ENCODE results near the gene CADPS.

GRCh38 chr3:62885136-62885535 is 9.9 kb upstream of the CADPS start:
- no peak for TF ChIP-seq CTCF (IDR thresholded peaks at IDR 0.05; ENCODE audit: poor library complexity, severe bottlenecking)
- no peak for TF ChIP-seq EZH2 (IDR thresholded peaks at IDR 0.05; ENCODE audit: borderline replicate concordance, insufficient read depth, low read length, poor library complexity, severe bottlenecking)
- no peak for TF ChIP-seq POLR2AphosphoS5 (IDR thresholded peaks at IDR 0.05)

All from neural cell (in vitro differentiated cells).